Measurements from ENCODE around the gene TMEM223. TPM values are rescaled to one million over a fixed set of nuclear protein-coding genes. Genes with fewer than 3 reads are reported as not detected.

Gene TMEM223
- polyA plus RNA-seq, 1 donor (not counting 4 experiments of a cell fraction or from before 2014, with no cell fraction given) = 11.0 TPM

DNA sequence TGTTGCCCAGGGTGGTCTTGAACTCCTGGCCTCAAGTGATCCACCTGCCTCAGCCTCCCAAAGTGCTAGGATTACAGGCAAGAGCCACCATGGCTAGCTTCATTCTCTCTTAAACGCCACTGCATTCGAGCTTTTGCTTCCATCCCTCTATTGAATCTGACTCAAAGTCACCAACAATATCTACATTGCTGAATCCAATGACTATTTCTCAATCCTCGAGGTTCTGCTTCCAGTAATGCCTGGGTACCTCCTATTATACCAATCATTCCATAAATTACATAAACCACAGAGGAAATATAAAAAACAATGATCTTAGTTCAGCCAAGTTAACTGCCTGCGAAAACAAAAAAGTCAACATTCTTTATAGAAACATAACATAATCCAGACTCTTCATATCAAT is 25.3 kb upstream of the TMEM223 start:
- TF ChIP-seq EZH2 (IDR thresholded peaks at IDR 0.05; ENCODE audit: low read length) = no peak
- TF ChIP-seq, protein P1, sequence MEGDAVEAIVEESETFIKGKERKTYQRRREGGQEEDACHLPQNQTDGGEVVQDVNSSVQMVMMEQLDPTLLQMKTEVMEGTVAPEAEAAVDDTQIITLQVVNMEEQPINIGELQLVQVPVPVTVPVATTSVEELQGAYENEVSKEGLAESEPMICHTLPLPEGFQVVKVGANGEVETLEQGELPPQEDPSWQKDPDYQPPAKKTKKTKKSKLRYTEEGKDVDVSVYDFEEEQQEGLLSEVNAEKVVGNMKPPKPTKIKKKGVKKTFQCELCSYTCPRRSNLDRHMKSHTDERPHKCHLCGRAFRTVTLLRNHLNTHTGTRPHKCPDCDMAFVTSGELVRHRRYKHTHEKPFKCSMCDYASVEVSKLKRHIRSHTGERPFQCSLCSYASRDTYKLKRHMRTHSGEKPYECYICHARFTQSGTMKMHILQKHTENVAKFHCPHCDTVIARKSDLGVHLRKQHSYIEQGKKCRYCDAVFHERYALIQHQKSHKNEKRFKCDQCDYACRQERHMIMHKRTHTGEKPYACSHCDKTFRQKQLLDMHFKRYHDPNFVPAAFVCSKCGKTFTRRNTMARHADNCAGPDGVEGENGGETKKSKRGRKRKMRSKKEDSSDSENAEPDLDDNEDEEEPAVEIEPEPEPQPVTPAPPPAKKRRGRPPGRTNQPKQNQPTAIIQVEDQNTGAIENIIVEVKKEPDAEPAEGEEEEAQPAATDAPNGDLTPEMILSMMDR (optimal IDR thresholded peaks at IDR 0.05 in 1 of 3, IDR thresholded peaks at IDR 0.05 in 1 of 3, conservative IDR thresholded peaks at IDR 0.05 in 1 of 3; ENCODE audit: extremely low read depth in 1 of 3, insufficient read depth in 2 of 3, low read length in 3 of 3) = no peak
- H3K27me3 ChIP-seq (ENCODE audit: control insufficient read depth, extremely low read depth, insufficient read depth, low read length) = no peaks in the 10 kb centered on the region
- DNase-seq (ENCODE audit: low read depth, low spot score) (no peak), FAIRE-seq (no peak)
- no peak overlapping the region for H3K27ac ChIP-seq (ENCODE audit: control insufficient read depth, insufficient read depth, low read length)
- dilution Hi-C loops (cut with MboI; ENCODE audit: extremely low pct_ligation_motif_present, low sequenced_read_pairs) = no loop called here
- H4K20me1 ChIP-seq (ENCODE audit: control insufficient read depth, extremely low read depth, insufficient read depth, low read length) = no peaks in the 10 kb centered on the region
- H3K4me3 ChIP-seq (ENCODE audit: control insufficient read depth in 2 of 3, extremely low read depth in 1 of 3, insufficient read depth in 2 of 3, low read depth in 1 of 3, low read length in 3 of 3) = no peak overlapping the region
- no peaks in the 10 kb centered on the region for H3K4me1 ChIP-seq (ENCODE audit: control insufficient read depth, extremely low read depth, insufficient read depth, low read length)
- no peaks in the 10 kb centered on the region for H3K9me1 ChIP-seq (ENCODE audit: control insufficient read depth, extremely low read depth, insufficient read depth, low read length)
- H2AFZ ChIP-seq (ENCODE audit: control insufficient read depth, low read length) = no peak overlapping the region
- H3K9ac ChIP-seq (ENCODE audit: control insufficient read depth, extremely low read depth, insufficient read depth, low read length) = no peak overlapping the region
- no peaks in the 10 kb centered on the region for H3K79me2 ChIP-seq (ENCODE audit: control insufficient read depth, insufficient read depth, low read length)
- H3K4me2 ChIP-seq (ENCODE audit: control insufficient read depth, extremely low read depth, insufficient read depth, low read depth, low read length) = no peak overlapping the region
- no peaks in the 10 kb centered on the region for H3K9me3 ChIP-seq (ENCODE audit: control insufficient read depth, low read depth, low read length)
- peaks cover 2 to 7% of the 10 kb centered on the region in 2 experiments for H3K36me3 ChIP-seq (ENCODE audit: control insufficient read depth in 2 of 2, extremely low read depth in 1 of 2, insufficient read depth in 2 of 2, low read length in 2 of 2)

- Histone ChIP-seq H4K20me1 (ENCODE audit: control insufficient read depth, extremely low read depth, insufficient read depth, low read length) (no peaks in the 10 kb centered on the region), H3K4me3 (ENCODE audit: control insufficient read depth in 2 of 3, extremely low read depth in 1 of 3, insufficient read depth in 2 of 3, low read depth in 1 of 3, low read length in 3 of 3) (no peak overlapping the region), H3K36me3 (ENCODE audit: control insufficient read depth in 2 of 2, extremely low read depth in 1 of 2, insufficient read depth in 2 of 2, low read length in 2 of 2) (peaks cover 2 to 7% of the 10 kb centered on the region in 2 experiments), H3K9ac (ENCODE audit: control insufficient read depth, extremely low read depth, insufficient read depth, low read length) (no peak overlapping the region), H3K79me2 (ENCODE audit: control insufficient read depth, insufficient read depth, low read length) (no peaks in the 10 kb centered on the region), H3K4me2 (ENCODE audit: control insufficient read depth, extremely low read depth, insufficient read depth, low read depth, low read length) (no peak overlapping the region), H3K9me1 (ENCODE audit: control insufficient read depth, extremely low read depth, insufficient read depth, low read length) (no peaks in the 10 kb centered on the region), H3K9me3 (ENCODE audit: control insufficient read depth, low read depth, low read length) (no peaks in the 10 kb centered on the region), H3K27me3 (ENCODE audit: control insufficient read depth, extremely low read depth, insufficient read depth, low read length) (no peaks in the 10 kb centered on the region), H3K27ac (ENCODE audit: control insufficient read depth, insufficient read depth, low read length) (no peak overlapping the region), H2AFZ (ENCODE audit: control insufficient read depth, low read length) (no peak overlapping the region), H3K4me1 (ENCODE audit: control insufficient read depth, extremely low read depth, insufficient read depth, low read length) (no peaks in the 10 kb centered on the region)
- FAIRE-seq (no peak), DNase-seq (ENCODE audit: low read depth, low spot score) (no peak)
- TF ChIP-seq EZH2 (IDR thresholded peaks at IDR 0.05; ENCODE audit: low read length) = no peak
- TF ChIP-seq, protein P1 (optimal IDR thresholded peaks at IDR 0.05 in 1 of 3, IDR thresholded peaks at IDR 0.05 in 1 of 3, conservative IDR thresholded peaks at IDR 0.05 in 1 of 3; ENCODE audit: extremely low read depth in 1 of 3, insufficient read depth in 2 of 3, low read length in 3 of 3) = no peak
- dilution Hi-C loops (cut with MboI; ENCODE audit: extremely low pct_ligation_motif_present, low sequenced_read_pairs) = no loop called here
These were observed 24.8 kb upstream of the TMEM223 start for GRCh38 chr11:62816557-62816956.
